ENCODE data around the gene AATF.

- no peak for TF ChIP-seq CTCF (IDR thresholded peaks at IDR 0.05)
- TF ChIP-seq POLR2A (IDR thresholded peaks at IDR 0.05) = no peak
Observed at GRCh38 chr17:36934144-36934691, 14.5 kb upstream of the AATF start.
